GM04503 (cell line): ENCODE measurements around the gene TBL1XR1.

Experiments
- DNase-seq: peaks from one replicate; pipeline ENCODE4 v3.0.0-alpha.2; 2012; ENCODE audit warnings: low read depth

TBL1XR1 gene

DNA sequence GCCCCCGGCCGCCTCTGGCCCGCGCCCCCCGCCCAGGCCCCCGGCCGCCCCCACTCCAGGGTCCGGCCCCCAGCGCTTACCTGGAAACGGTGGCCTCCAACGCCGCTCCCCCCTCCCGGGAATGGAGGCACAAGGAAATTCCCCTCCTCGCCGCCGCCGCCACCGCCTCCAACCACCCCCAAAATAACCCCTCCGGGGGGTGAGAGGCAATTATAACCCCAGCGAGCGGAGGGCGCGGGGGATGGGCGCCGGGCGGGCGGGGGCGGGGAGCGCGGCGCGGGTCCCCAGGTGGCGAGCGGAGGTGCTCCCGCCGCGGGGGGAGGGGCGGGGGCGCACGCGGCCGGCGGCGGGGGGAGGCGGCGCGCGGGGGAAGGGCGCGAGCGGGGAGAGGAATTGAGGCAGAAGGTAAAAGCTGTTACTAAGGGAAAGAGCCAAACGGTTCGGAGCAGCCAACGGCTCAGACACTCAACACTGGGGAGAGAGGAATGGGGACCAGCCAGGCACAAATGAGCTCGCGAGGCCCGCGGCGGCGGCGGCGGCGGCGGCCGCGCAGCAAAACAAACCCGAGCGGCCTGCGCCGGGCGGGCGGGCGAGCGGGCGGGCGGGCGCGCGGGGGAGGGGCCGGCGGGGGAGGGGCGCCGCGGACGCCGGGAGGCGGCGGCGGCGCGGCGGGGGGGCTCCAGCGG, at the start of gene TBL1XR1:
TSS of gene TBL1XR1 (minus strand) at position 442 of the 686 bp plus-strand sequence. CDS start 132,505 bp downstream, outside the sequence.
- peak; percentile 31 for DNase-seq

DNA sequence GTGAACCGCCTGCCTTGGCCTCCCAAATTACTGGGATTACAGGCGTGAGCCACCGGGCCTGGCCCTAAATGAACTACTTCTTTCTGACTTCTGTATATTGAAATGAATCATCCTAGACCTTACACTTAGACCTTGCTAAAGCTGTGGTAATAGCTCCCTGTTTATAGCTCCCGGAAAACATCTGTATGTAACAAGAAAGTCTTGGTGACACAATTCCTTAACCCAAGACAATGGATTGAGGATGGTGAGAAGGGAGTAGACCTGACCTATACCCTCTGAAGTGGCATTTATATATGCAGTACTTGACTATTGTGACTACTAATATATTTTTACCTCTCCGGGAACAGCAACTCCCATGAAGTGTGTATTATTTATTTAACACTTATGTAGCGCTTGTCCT, 48.0 kb upstream of the TBL1XR1 start:
- no peak for DNase-seq

DNA sequence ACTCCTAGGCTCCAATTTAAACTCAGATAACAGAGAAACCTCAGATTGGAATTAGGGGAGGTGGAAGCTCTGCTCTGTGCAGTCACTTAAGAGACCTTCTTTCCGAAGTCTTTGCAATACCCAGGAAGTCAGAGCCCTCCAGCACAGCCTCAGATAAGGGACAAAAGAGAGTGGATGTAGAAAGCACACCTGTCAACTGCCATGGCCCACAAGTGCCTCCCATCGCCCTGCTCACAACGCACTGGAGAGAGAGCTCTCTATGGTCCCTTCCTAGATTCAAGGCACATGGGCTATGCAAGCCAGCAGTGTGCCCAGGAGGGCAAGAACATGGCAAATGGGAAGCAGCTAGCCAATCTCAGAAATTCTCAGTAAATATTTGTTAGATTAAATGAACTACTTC, 47.3 kb upstream of the TBL1XR1 start:
- DNase-seq = no peak

DNA sequence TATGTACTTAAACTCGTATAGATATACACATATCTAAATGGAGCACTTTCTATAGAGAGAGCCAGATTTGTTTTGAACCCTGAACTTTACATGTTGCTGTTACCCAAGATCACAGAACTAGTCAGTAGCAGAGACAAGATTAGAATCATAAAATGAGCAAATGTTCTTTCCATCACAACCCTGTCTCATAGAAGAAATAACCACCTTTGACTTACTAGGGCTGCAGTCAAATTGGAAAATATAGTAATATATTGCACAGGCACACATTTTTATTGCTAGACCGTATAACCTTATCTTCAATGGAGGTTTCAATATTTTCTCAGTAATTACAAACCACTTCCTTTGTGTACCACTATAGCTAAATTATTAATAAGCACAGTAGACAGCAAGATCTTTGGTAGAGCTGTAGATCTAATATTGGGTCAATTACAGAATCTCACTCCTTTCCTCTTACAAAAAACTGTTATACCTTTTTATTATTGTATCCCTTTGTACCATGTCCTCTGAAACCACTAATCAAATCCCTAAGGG, 41.5 kb upstream of the TBL1XR1 start:
- no peak for DNase-seq

DNA sequence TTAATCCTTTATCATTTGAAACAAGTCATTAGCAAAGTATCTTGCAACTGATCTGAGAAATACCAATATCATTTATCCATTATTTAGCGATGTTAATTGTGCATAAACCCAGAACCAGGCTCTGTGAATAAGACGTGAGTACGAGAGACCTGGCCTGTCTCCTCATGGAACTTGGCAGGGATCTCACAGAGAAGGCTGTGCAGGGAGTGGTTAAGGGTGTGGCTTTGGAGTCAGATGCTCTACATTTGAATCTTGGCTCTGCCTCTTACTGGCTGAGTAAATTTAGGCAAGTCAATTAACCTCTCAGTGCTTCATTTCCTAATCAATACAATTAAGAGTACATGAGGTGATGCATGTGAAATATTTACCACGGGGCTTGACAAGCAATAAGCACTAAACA, 39.9 kb upstream of the TBL1XR1 start:
- no peak for DNase-seq

DNA sequence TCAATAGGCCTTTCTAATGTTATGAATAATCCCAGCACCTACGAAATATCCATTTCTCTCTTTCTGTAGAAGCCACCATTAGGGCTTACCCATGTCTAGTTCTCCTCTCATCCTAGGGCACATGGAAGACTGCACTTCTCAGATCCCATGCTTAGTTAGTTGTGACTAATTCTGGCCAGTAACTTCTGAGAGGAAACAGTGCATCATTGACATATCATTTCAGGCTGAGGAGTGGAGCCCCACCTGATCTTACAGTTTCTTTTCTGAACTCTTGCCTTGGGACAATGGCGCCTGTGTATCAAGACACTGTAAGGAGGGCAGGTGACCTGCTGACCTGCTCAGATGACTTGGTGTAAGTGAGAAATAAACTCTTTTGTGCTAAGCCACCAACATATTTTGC, 39.4 kb upstream of the TBL1XR1 start:
- DNase-seq = no peak

DNA sequence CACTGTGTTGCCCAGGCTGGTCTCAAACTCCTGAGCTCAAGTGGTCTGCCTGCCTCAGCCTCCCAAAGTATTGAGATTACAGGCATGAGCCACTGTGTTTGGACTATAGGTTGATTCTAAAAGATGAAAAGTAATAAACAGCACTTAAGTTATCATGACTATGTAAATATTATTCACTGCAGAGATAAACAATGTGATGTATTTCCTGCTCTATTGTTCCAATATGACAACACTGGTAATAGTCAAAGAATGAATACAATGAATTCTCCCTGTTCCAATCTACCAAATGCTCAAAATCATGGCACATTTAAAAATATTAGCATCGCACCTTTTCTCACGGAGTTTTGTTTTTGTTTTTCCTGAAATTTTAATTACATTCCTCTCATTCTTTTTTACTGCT, 36.8 kb upstream of the TBL1XR1 start:
- DNase-seq = no peak

DNA sequence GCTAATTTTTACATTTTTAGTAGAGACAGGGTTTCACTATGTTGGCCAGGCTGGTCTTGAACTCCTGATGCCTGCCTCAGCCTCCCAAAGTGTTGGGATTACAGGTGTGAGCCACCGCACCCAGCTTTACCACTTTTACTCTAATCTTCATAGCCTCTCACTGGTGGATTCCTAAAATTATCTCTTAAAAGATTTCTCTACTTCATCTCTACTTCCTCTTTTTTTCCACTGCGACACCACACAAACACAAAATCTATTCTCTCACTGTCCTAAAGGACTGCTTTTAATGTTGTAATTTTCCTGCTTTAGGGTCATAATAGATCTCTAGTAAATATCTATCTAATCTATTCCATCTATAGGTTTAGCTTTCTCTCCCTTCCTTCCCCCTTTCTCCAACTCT, 34.0 kb upstream of the TBL1XR1 start:
- DNase-seq = no peak

DNA sequence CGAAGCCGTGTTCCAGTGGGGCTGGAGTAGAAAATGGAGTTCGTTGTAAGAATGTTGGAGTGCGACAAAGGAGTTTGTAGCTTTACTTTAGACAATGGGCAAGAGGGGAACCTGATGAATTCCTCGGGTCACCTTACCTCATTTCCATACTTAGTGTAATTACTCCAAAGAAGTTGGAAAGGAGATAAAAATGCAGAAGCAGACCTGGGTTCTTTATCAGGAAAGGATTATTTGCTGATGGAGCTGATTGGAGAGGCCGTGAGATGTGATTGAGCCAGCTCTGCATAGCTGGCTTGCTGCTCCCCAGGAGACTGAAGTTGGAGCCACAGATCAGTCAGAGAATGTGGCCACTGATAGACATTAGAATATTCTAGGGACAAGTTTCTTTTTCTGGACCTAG, 33.4 kb upstream of the TBL1XR1 start:
- no peak for DNase-seq

DNA sequence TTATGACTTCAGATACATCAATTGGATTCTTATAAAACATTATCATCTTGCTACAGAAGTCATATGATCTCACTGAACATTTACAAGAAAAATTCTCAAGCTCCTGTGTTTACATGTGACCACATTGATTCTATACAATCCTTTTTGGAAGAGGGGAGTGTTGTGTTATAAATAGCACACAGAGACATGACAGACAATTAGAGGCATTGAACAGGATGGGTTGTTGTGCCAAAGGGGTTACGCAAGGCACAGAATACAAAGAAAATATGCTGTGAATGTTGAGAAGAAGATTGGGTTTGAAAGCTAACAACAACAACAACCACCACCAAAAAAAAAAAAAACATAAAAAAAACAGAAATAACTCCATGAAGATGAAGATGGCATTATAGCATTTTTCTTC, 32.5 kb upstream of the TBL1XR1 start:
- peak; percentile 11 for DNase-seq

DNA sequence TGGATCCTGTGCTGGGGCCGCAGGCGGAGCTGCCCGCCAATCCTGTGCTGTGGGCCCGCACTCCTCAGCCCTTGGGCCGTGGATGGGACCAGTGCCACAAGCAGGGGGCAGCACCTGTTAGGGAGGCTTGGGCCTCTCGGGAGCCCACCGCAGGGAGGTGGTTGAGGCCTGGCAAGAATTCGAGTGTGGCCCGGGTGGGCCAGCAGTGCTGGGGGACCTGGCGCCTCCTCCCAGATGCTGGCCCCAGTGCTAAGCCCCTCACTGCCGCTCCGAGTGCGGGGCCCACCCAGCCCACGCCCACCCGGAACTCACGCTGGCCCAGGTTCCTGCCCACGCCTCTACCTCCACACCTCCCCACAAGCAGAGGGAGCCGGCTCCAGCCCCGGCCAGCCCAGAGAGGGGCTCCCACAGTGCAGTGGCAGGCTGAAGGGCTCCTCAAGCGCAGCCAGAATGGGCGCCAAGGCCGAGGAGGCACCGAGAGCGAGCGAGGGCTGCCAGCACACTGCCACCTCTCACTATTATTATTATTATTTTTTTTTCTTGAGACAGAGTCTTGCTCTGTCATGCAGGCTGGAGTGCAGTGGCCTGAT, 31.4 kb upstream of the TBL1XR1 start:
- no peak for DNase-seq

DNA sequence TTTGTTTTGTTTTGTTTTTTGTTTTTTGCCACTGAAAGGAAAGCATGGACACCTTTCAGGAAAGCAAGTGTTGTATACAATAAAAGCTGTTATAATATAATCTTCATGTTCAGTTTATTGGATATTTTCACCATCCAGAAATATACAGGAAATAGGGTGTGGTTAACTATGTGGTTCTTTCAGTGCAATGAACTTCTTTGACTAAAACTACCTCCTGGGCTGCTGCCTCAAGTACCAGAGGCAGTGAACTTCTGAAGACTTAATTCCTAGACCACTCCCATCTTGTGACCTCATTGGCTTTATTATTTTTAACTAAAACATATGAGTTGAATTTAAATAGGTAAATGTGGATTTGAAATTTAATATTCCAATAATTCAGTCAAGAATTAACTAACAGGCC, 27.1 kb upstream of the TBL1XR1 start:
- DNase-seq = no peak

DNA sequence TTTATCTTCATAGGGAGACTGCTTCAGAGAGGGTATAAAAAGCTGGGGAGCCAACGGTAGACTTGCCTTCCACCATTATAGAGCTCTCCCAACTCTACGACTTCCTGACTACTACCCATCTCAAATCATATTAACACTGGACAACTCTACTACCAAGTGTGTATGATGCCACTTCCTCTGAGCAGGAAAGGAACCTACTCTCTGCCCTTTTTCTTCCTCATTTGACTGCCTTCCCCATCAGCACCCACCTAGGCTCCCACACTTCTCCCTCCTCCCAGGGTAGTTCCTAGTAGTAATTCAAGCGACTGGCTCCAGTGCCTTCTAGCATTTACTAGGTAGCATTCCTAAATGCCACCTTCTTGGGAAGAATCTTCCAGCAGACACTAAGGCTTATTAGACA, 24.5 kb upstream of the TBL1XR1 start:
- no peak for DNase-seq

DNA sequence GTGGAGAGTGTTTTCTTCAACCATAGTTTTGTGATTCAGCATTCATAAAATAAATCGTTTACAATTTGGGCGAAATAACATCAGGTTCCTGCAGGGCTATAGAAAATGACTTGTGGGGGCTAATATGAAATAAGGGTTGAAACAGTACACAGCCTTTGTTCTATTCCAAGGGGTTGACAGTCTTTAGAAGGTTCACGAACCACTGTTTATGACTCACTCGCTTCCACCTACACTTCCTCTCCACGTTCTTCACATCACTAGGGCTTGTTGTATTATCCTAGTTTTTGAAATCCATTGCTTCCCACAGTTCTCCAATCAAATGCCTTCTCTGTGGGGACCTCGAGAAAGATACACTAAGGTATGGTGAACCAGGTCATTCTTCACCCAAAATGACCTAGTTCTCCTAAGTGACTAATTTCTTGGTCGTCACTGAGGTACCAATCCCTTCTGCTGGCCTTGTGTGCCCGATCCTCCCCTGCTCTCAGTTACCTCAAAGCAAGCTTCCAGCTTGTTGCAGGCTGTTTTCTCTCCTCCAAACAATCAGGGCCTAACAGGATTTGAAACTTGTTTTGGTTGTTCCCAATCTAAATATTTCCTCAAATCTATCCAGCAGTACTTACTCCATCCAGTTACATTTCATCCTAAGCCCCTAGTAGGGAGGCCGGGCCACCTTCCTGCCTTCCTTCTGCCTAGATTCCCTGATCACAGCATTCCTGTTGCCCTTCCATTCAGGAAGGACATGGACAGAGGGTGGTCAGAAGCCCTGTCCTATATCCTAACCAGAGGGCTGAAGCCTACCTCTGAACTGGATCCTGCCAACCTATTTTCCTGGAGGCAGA, 23.1 kb upstream of the TBL1XR1 start:
- DNase-seq = no peak

DNA sequence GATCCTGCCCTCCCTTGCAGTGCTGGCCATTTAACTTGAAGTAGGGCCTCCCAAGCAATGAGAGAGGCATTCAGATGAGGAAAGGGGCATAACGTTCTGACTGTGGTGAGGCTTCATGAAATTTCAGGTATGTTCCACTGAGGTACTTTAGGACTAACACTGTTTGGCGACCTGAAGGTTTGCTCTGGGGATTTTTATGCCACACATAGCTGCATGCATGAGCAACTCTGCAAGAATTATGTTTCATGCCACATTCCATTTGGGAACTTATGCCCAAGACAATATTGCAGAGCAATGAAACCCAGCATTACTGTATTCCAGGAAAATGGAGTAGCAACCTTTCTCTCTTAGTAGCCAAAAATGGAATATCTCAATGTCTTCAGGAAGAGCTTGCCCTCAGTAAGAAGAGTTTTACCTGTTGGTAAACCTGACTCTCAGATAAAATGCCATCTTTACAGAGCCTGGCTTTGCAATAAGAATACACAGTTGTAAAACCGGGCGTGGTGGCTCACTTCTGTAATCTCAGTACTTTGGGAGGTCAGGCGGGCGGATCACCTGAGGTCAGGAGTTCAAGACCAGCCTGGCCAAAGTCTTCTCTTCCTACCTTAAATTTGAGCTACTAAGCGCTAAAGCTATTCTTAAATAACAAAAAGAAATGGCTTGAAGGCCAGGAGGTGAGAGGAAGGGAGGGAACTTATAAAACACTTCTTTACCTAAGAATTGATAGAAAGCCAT, 16.7 kb upstream of the TBL1XR1 start:
- no peak for DNase-seq

DNA sequence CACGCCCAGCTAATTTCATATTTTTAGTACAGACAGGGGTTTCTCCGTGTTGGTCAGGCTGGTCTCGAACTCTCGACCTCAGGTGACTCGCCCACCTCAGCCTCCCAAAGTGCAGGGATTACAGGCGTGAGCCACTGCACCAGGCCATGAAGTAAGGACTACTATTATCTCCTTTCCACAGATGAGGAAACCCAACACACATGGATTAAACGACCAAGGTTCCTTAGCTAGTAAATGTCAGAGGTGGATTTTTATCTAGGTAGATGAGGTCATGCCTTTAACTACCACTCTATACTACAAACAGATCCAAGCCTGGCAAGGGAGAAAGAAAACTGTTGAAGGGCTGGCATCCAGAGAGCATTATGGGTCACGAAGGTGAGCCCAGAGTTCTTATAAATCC, 15.5 kb upstream of the TBL1XR1 start:
- DNase-seq = no peak

DNA sequence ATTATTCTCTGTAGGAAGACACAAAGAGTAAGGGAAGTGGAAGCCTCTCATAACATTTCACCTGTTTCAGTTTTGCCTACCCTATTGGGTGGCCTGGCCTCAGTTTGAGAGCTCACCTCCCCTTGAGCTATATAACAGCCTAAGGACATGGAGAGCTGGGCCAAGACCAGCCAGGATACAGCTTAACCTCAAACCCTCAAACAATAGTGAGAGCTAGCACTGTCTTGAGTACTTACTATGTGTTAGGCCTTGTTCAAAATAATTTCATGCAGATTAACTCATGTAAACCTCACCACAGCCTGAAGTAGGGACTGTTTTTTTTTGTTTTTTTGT, 15.0 kb upstream of the TBL1XR1 start:
- DNase-seq = no peak

DNA sequence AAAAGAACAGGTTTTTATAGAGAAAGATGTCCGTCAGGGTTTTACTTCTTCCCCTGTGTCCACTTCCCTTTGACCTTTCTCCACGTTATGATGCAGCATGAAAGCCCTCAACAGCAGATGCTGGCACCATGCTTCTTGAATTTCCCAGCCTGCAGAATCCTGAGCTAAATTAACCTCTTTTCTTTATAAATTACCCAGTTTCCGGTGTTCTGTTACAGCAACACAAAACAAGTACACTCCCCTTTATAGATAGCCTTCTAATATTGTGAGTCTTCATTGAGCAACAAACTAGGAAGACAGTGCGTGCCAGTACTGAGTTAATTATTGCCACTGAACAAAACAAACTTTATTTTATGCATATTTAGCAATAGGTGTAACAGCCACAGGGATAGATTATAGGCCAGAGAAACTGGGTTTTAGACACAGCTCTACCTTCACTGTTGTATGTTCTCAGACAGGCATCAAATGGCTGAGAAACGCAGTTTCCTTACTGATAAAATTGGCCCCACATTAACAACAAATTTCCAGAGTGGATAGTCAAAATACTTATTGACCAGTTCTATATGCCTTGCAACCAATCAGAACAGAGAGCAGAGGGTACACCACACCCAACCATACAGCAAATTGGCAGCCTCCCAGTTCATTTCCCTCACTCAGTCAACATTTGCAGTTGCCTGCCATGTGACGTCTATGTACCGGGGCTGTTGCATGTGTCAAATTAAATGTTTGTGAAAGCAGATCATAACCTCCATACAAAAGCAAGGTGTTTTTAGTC, 14.4 kb upstream of the TBL1XR1 start:
- no peak for DNase-seq

DNA sequence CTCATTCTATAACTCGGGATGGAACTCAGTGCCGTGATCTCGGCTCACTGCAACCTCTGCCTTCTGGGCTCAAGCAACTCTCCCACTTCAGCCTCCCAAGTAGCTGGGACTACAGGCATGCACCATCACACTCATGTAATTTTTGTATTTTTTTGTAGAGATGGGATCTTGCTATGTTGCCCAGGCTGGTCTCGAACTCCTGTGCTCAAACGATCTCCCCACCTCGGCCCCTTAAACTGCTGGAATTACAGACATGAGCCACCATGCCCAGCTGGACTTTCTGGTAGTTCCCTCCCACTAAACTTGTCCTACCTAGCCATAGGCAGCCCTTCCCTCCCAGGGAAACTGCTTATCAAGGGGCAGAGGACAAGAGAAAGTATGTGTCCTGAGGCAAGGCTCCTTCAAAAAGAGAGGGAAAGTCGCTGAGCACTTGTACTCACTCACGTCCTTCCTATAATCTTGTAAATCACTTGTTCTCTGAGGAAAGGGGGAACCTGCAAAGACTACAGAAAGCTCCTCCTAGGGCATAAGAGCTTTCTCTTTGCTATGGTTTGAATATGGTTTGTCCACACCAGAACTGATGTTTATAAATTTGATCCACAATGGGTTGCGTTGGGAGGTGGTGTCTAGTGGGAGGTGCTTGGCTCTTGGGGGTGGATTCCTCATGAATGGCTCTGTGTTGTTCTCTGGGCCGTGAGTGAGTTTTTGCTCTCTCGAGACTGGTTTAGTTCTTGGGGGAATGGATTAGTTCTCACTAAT, 13.6 kb upstream of the TBL1XR1 start:
- DNase-seq = no peak

DNA sequence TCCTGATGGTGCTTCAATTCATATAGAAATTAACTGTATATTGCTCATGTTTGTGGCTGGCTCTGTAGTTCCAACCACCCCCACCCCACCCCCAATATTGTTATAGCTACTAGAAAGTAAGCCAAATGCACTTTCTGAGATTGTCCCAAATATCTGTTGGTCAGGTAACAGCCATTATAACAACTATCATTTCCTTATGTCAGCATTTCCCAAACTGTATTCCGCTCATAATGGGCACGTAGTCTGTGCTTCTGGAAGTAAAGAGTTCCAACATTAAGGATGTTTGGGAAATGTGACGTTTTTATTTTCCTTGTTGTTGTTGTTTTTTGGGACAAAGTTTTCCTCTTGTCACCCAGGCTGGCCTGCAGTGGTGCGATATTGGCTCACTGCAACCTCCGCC, 12.2 kb upstream of the TBL1XR1 start:
- DNase-seq = no peak

DNA sequence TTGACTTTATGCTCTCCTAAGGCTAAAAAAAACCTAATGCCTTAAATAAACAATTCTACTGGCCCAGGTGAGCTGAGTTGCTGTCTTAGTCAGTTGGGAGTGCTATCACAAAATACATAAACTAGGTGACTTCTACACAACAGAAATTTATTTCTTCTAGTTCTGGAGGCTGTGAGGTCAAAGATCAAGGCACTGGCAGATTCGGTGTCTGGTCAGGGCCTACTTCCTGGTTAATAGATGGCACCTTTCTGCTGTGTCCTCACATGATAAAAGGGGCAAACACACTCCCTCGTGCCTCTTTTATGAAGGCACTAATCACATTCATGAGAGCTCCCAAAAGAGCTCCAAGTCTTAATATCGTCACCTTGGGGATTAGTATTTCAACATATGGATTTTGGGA, 11.5 kb upstream of the TBL1XR1 start:
- no peak for DNase-seq
